Measurements from ENCODE around the gene ECD.
"Not testable (repeated sequence)": the region's sequence is repeated elsewhere in the genome, so short reads cannot be mapped to it uniquely, and the experiment has no call there.

ECD gene

DNA sequence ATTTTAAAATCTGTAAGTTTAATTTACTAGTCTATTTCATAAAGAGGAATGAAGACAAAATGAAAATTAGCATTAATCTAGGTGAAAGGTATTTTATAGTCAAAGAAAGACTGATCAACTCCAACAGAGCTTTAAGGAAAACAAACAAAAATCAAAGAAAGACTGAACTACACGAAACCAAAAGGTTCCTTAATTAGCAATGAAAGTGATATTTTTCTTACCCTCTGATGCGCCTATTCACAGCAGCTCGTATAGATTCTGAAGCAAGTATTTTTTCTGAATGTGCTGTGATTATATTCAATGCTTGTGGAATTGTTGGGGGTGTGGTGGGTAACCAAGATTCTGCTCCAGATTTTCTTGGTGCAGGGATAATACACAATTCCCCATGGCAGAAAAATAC, 11.8 kb downstream of the ECD start:
- no peak for FAIRE-seq

DNA sequence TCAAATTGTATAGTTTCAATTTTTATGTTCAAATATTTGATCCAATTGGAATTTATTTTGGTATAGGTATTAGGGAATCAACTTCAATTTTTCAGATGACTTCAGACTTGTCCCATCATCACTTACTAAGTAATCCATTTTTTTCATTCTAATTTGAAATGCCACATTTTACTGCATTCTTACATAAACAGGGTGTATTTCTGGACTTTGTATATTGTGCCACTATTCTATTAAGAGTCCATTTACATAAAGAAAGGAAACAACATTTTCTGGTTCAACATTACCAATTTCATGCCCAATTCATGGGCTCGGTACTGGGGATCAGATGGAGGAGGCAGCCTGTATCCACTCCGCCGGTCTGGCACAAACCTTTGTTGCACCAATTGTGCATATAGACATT, 15.8 kb downstream of the ECD start:
- no peak for FAIRE-seq

- FAIRE-seq = not testable (repeated sequence)
Observed at GRCh38 chr10:73150633-73151413, 17.0 kb downstream of the ECD start.

GRCh38 chr10:73141603-73142002, 26.2 kb downstream of the ECD start:
- FAIRE-seq = no peak

- FAIRE-seq = no peak
Observed at GRCh38 chr10:73139251-73139650, 28.6 kb downstream of the ECD start.

GRCh38 chr10:73136627-73137026, 31.2 kb downstream of the ECD start:
- no peak for FAIRE-seq

- no peak for FAIRE-seq
Observed at GRCh38 chr10:73134727-73135126, 33.1 kb downstream of the ECD start.

- no peak for FAIRE-seq
Observed at GRCh38 chr10:73131913-73132686, 35.7 kb downstream of the ECD start.

DNA sequence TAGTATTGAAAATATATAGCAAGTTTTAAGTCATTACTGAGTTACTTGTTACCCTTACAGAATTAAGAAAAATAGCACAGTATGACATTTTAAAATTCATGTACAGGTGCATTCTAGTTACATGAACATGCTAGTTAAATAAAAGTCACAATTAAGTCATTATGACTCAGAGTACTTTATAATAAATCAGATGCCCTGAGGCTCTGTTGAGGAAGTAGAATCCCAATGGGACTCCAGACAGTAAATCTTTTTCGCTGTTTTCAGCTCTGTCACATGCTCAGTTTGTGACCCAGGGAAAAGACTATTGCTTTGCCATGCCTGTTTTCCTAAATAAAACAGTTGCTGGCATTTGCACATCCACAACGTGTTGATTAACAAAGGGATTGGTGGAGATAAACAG, 36.5 kb downstream of the ECD start:
- FAIRE-seq = no peak

DNA sequence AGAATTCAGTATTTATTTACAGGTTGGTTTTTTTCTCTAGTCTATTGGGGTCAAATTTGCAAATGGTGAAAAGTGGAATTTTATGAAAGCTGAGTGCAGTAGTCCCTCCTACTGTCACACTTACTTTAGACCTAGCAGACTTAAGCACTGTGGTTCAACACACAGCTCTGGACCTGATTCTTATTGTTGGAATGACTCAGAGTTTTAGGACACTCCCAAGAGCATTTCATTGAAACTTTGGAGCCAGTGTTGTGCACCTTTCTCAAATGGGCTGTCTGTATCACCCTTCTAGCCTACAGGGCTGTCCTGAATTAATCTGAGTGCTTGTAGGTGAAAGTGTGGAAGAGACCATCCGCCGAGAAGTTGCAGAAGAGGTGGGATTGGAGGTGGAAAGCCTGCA, 41.5 kb downstream of the ECD start:
- FAIRE-seq = no peak

GRCh38 chr10:73119952-73120351, 47.9 kb downstream of the ECD start:
- no peak for FAIRE-seq

GRCh38 chr10:73119457-73119856, 48.4 kb downstream of the ECD start:
- no peak for FAIRE-seq

DNA sequence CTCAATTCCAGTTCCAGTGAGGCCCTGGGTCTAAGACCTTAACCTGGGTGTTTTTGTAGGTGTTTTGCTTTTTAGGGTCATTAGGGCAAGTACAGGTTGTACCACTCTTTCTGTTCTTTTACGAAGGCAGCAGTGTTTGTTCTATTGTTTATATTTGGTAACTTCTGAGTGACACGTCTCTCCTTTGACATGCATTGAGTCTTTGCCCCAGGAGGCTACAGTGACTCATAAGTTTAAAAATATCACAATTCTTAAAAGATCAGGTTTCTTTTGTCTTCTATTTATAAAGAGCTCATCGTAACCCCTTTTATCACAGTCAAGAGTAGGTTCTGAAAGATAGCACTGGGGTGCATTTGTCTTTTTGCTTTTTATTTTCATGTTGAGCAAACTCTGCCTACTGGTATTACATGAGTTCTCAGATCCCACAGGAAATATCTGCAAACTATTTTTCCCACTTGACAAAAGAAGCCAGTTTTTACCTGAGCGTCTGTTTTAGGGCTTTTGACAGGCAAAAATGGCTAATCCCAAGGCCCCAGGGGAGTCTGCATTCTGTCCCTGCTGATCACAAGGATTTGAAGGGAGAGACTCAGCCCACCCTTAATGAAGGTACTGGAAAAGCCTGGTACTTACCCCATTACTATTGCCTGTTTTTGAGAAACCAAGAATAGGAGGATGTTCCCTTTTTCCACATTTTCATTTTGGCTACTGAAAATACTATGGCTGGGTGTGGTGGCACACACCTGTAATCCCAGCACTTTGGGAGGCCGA, 49.6 kb downstream of the ECD start:
- FAIRE-seq = no peak

- no peak for FAIRE-seq
Observed at GRCh38 chr10:73116017-73116416, 51.8 kb downstream of the ECD start.

GRCh38 chr10:73113551-73113950, 54.3 kb downstream of the ECD start:
- no peak for FAIRE-seq

DNA sequence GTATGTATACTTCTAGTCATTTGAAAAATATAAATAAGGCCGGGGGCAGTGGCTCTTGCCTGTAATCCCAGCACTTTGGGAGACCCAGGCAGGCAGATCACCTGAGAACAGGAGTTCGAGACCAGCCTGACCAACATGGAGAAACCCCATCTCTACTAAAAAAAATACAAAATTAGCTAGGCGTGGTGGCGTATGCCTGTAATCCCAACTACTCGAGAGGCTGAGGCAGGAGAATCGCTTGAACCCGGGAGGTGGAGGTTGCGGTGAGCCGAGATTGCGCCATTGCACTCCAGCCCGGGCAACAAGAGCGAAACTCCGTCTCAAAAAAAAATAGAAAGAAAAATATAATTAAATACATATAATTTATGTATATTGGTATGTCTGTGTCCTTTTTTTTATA, 55.8 kb downstream of the ECD start:
- FAIRE-seq = not testable (repeated sequence)

DNA sequence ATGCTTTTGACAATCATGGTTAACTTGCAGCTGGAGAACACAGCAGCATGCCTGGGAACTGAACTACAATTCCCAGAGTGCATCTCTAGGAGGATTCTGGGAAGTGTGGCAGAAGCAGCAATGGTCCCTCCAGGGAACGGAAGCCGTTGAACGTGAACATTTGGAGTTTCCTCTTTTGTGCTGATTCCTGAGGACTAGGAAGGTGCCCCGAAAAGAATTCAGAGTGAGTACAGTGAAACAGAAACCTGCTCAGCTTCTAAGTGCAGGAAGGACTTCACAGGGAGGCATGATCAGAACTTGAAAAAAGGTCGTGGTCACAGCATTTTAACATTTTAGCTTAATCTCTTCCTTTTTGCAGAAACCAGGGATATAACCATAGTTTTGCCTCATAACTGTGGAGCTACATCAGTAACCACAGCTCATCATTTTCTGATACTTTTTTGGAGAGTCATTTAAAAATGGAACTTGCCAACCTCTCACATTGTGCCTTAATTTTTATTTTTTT, 57.4 kb downstream of the ECD start, which contains the start of gene NUDT13:
Gene NUDT13, plus strand, starts transcription at position 111 of the 505 bp plus-strand sequence. CDS start 3,911 bp downstream, outside the sequence.
- peak; percentile 28 for FAIRE-seq

DNA sequence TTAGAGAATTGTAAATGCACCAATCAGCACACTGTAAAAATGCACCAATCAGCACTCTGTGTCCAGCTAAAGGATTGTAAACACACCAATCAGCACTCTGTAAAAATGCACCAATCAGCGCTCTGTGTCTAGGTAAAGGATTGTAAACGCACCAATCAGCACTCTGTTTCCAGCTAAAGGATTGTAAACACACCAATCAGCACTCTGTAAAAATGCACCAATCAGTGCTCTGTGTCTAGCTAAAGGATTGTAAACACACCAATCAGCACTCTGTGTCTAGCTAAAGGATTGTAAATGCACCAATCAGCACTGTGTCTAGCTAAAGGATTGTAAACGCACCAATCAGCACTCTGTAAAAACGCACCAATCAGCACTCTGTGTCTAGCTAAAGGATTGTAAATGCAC, 58.6 kb downstream of the ECD start:
- FAIRE-seq = not testable (repeated sequence)

GRCh38 chr10:73106301-73106700, 61.5 kb downstream of the ECD start:
- no peak for FAIRE-seq

DNA sequence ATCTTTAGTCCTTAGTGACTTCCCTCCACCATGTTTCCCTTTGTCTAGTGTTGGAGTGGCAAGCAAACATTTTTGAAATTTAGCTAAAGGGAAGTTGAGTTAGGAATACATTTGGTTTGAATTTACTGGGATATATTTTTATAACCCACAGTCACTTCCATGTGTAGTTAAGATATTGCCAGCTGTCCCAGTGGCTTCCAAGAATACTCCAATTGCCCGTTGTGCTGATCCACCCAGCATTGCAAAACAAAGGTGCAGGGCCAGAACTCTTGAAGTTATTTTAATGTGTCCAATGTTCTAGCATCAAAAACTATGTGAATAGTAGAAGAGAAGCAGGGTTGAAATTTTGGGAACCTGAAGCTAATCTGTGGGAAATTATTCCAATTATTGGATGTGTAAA, 68.7 kb downstream of the ECD start:
- FAIRE-seq = no peak

DNA sequence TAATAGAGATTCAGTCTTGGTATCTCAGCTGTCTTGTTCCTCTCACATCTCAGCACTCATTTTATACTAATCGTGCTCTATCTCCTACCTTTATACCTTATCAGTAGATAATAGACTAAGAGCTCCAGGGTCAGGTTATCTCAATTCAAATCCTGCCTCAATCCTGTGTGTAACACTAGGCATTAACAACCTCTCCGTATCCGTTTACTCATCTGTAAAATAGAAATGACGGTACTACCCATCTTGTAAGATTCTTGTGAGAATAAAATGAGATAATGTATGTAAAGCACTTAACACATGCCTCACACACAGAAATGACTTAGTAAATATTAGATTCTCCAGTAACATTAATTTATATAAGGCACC, 70.5 kb downstream of the ECD start:
- no peak for FAIRE-seq

DNA sequence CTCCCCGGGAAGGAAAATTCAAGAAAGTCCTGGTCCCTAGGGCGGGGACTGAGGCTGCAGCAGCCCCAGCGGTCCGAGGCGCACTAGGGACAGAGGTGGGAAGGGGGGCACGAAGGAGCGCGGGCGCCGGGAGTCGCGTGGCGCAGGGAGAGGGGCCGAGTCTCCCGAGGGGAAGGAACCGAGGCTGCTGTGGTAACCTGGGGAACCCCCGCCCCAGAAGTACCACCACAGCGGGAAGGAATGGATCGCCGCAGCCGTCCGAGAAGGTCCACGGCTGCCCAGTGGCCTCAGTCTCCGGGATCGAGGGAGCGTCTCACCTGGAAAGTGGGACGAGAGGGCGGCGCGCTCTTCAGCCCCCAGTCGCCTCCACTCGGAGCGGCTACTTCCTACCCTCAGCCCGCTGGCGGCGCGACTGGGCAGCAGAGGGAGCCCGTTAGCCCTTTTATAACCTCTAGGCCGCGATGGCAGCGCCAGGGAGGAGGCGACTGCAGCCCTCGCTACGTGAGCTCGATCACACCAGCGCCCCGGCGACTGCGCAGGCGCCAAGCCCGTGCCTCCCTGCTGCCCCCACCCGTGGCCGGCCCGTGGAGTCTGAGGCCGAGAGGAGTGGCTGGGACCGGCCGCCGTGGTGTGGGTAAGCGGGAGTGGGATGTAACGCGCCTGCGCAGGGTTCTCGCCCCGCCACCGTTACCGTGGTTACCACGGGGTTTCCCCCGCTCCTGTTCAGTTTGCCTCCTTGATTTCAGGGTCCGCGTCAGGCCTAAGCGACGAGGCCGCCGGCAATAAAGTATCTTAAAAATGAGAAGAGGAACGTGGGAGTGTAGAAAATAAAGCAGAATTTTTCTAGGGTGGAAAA, 71.1 kb downstream of the ECD start, which contains the start of gene P4HA1:
Gene P4HA1, minus strand, starts transcription at position 418 of the 856 bp plus-strand sequence. CDS start 21,983 bp downstream, outside the sequence.
- FAIRE-seq = no peak

All from colon (tissue), 2 donors.